HCT116 (cell line): ENCODE results near the gene ACER3. TPM values are rescaled to one million over a fixed set of nuclear protein-coding genes. Genes with fewer than 3 reads are reported as not detected.

Source experiments
- ATAC-seq: fragments of 200-7000 bp; cut with Tn5 transposase; 2 replicates; pipeline ENCODE4 v1.9.1; 2020; ENCODE audit warnings: mild to moderate bottlenecking, moderate library complexity
- BruUV-seq: library from RNA; stranded (reverse); fragments of 400-500 nt; replicated peaks from 2 replicates; lab custom pipeline; 2021; lab: Mats Ljungman, UMichigan
- CTCF ChIA-PET: fragments of 300-600 bp; sonication (Branson Sonifier 250); formaldehyde crosslinking; loops from one replicate; lab custom pipeline; 2021; ENCODE audit warnings: antibody characterized with exemption; lab: Charles Lee
- POLR2A ChIA-PET: fragments of 300-600, 350-600 bp; sonication (Branson Sonifier 250); formaldehyde crosslinking; loops from one replicate; lab custom pipeline; 2021; ENCODE audit warnings: antibody characterized with exemption; lab: Charles Lee
- RAD21 ChIA-PET, 2 experiments: fragments of 300-600 bp; sonication (Branson Sonifier 250); formaldehyde crosslinking; loops; one replicate each; lab custom pipeline; 2023; ENCODE audit warnings: low total read pairs in 2 of 2; ENCODE audit not compliant: uncharacterized antibody in 2 of 2, unreplicated experiment in 2 of 2, low non-redundant PET in 1 of 2; lab: Charles Lee
- DNase-seq: peaks from one replicate; pipeline ENCODE4 v3.0.0-alpha.2; 2010; ENCODE audit warnings: low read depth, low spot score
- H2AFZ ChIP-seq: fragments of 200-600 bp; shearing (Covaris generic), sonication (generic); 2 replicates; pipeline ENCODE4 v1.6.1; 2017; ENCODE audit warnings: low read depth, mixed run types, mixed read lengths, antibody characterized with exemption, low read length; ENCODE audit not compliant: poor library complexity, severe bottlenecking
- H3K27ac ChIP-seq: 2 replicates; pipeline ENCODE4 v1.5.1; 2012; ENCODE audit warnings: low read depth, low read length
- H3K27me3 ChIP-seq: fragments of 200-600 bp; sonication (generic); 2 replicates; pipeline ENCODE4 v1.6.1; 2016; ENCODE audit warnings: mixed run types, low read length, mixed read lengths; ENCODE audit not compliant: insufficient read depth
- H3K36me3 ChIP-seq, 2 experiments: fragments of 200-500 bp in 1 of 2; fragments of 200-600 bp in 1 of 2; sonication (Bioruptor generic) in 1 of 2; sonication (generic) in 1 of 2; 2 replicates each; pipeline versions ENCODE4 v1.5.1 to v1.6.1; 2014 to 2016; ENCODE audit warnings: low read length in 2 of 2, inconsistent platforms in 1 of 2, mixed read lengths in 1 of 2, mixed run types in 1 of 2; ENCODE audit not compliant: insufficient read depth in 2 of 2, control insufficient read depth in 1 of 2
- H3K4me1 ChIP-seq, 2 experiments: fragments of 200-600 bp in 1 of 2; sonication (generic) in 1 of 2; 2 replicates each; pipeline versions ENCODE4 v1.5.1 to v1.6.1; 2012 to 2017; ENCODE audit warnings: low read length in 2 of 2, inconsistent platforms in 1 of 2, mild to moderate bottlenecking in 1 of 2, mixed read lengths in 1 of 2, mixed run types in 1 of 2, moderate library complexity in 1 of 2; ENCODE audit not compliant: insufficient read depth in 2 of 2, control insufficient read depth in 1 of 2
- H3K4me2 ChIP-seq: fragments of 200-600 bp; sonication (generic); 2 replicates; pipeline ENCODE4 v1.6.1; 2017; ENCODE audit warnings: mixed run types, low read length, mixed read lengths
- H3K4me3 ChIP-seq, 2 experiments: fragments of 200-600 bp in 1 of 2; sonication (generic) in 1 of 2; replicated peaks in 1 of 2; 2 replicates each; pipeline ENCODE4 v1.5.1; 2011 to 2016; ENCODE audit warnings: low read length in 2 of 2, control low read depth in 1 of 2, low read depth in 1 of 2, mild to moderate bottlenecking in 1 of 2, mixed read lengths in 1 of 2, mixed run types in 1 of 2
- H3K79me2 ChIP-seq: fragments of 200-600 bp; sonication (generic); 2 replicates; pipeline ENCODE4 v1.6.1; 2017; ENCODE audit warnings: mild to moderate bottlenecking, mixed run types, low read length, moderate library complexity, mixed read lengths; ENCODE audit not compliant: insufficient read depth
- H3K9ac ChIP-seq: fragments of 200-600 bp; sonication (generic); 2 replicates; pipeline ENCODE4 v1.6.1; 2016; ENCODE audit warnings: low read length, mixed read lengths
- H3K9me2 ChIP-seq: fragments of 200-600 bp; sonication (generic), shearing (Covaris generic); 2 replicates; pipeline ENCODE4 v1.6.1; 2017; ENCODE audit warnings: mixed run types, mild to moderate bottlenecking, moderate library complexity; ENCODE audit not compliant: insufficient read depth
- H3K9me3 ChIP-seq, 2 experiments: fragments of 200-500 bp in 1 of 2; fragments of 200-600 bp in 1 of 2; sonication (Bioruptor generic) in 1 of 2; sonication (generic) in 1 of 2; 2 replicates each; pipeline ENCODE4 v1.6.1; 2014 to 2017; ENCODE audit warnings: low read length in 2 of 2, mixed read lengths in 2 of 2, inconsistent platforms in 1 of 2, low read depth in 1 of 2, mild to moderate bottlenecking in 1 of 2, mixed run types in 1 of 2, moderate library complexity in 1 of 2; ENCODE audit not compliant: control insufficient read depth in 1 of 2, insufficient read depth in 1 of 2
- H4K20me1 ChIP-seq: fragments of 200-600 bp; sonication (generic), shearing (Covaris generic); 2 replicates; pipeline ENCODE4 v1.6.1; 2017; ENCODE audit warnings: mixed run types, mild to moderate bottlenecking, moderate library complexity; ENCODE audit not compliant: insufficient read depth
- EGR1 ChIP-seq: IDR thresholded peaks from 2 replicates; pipeline ENCODE4 v1.6.1; 2012; ENCODE audit warnings: low read depth
- ELF1 ChIP-seq: IDR thresholded peaks from 2 replicates; pipeline ENCODE4 v1.6.1; 2012; ENCODE audit warnings: low read depth, borderline replicate concordance
- EZH2phosphoT487 ChIP-seq: fragments of 200-600 bp; IDR thresholded peaks from 2 replicates; pipeline ENCODE4 v1.6.1; 2018; ENCODE audit warnings: antibody characterized with exemption, borderline replicate concordance
- FOSL1 ChIP-seq: IDR thresholded peaks from 2 replicates; pipeline ENCODE4 v1.6.1; 2012; ENCODE audit warnings: low read depth
- JUND ChIP-seq: IDR thresholded peaks from 2 replicates; pipeline ENCODE4 v1.6.1; 2012
- MAX ChIP-seq: IDR thresholded peaks from 2 replicates; pipeline ENCODE4 v1.6.1; 2012
- POLR2A ChIP-seq: IDR thresholded peaks from 2 replicates; pipeline ENCODE4 v1.7.0; 2011; ENCODE audit warnings: borderline replicate concordance; ENCODE audit not compliant: insufficient read depth, insufficient read length; ENCODE audit errors: extremely low read depth
- POLR2AphosphoS5 ChIP-seq: IDR thresholded peaks from 2 replicates; pipeline ENCODE4 v1.6.1; 2011; ENCODE audit warnings: mild to moderate bottlenecking, low read depth, low read length, moderate library complexity
- RAD21 ChIP-seq: IDR thresholded peaks from 2 replicates; pipeline ENCODE4 v1.6.1; 2012; ENCODE audit warnings: low read depth, mild to moderate bottlenecking
- SIN3A ChIP-seq: IDR thresholded peaks from 2 replicates; pipeline ENCODE4 v1.6.1; 2012; ENCODE audit warnings: low read depth
- SP1 ChIP-seq: IDR thresholded peaks from 2 replicates; pipeline ENCODE4 v1.6.1; 2012; ENCODE audit warnings: low read depth
- SRF ChIP-seq: IDR thresholded peaks from 2 replicates; pipeline ENCODE4 v1.6.1; 2012; ENCODE audit warnings: low read depth
- TCF7L2 ChIP-seq: IDR thresholded peaks from 2 replicates; pipeline ENCODE4 v1.7.0; 2011; ENCODE audit warnings: borderline replicate concordance, inconsistent platforms; ENCODE audit not compliant: insufficient read depth, insufficient read length; ENCODE audit errors: extremely low read depth
- ZBTB33 ChIP-seq: IDR thresholded peaks from 2 replicates; pipeline ENCODE4 v1.6.1; 2011; ENCODE audit warnings: mild to moderate bottlenecking, low read length, moderate library complexity; ENCODE audit not compliant: insufficient replicate concordance; ENCODE audit errors: extremely low read depth
- ZFX ChIP-seq: fragments of 450-650 bp; IDR thresholded peaks from 2 replicates; pipeline ENCODE4 v1.6.1; 2017
- ZNF274 ChIP-seq: fragments of 200-500 bp; sonication (Bioruptor generic); IDR thresholded peaks from 2 replicates; pipeline ENCODE4 v1.6.1; 2014; ENCODE audit warnings: mild to moderate bottlenecking, low read depth, low read length, inconsistent platforms
- intact Hi-C: fragments of 100-400 bp; cut with micrococcal nuclease; formaldehyde crosslinking; loops from 2 replicates; pipeline ENCODE4 v1.10.0; 2022
- total RNA-seq: library from RNA; stranded (reverse); gene quantifications from one replicate; pipeline ENCODE4 v1.2.1, GENCODE V29; 2021; ENCODE audit not compliant: unreplicated experiment
- TF ChIP-seq, protein P1 (sequence below), 3 experiments: fragments of 200-600 bp in 1 of 3; sonication (generic) in 1 of 3; IDR thresholded peaks in 2 of 3; conservative IDR thresholded peaks in 1 of 3; 2 replicates each; pipeline ENCODE4 v1.5.1; 2012 to 2017; ENCODE audit warnings: low read depth in 2 of 3, low read length in 2 of 3, antibody characterized with exemption in 1 of 3, borderline replicate concordance in 1 of 3, control low read depth in 1 of 3, mild to moderate bottlenecking in 1 of 3, mixed read lengths in 1 of 3, mixed run types in 1 of 3, moderate library complexity in 1 of 3; ENCODE audit not compliant: insufficient read depth in 1 of 3
- TF ChIP-seq, protein P2 (sequence below): IDR thresholded peaks from 2 replicates; pipeline ENCODE4 v1.6.1; 2012; ENCODE audit warnings: low read depth

Gene ACER3
- total RNA-seq, 1 experiment from 2014 or later, result 19.1 TPM

DNA sequence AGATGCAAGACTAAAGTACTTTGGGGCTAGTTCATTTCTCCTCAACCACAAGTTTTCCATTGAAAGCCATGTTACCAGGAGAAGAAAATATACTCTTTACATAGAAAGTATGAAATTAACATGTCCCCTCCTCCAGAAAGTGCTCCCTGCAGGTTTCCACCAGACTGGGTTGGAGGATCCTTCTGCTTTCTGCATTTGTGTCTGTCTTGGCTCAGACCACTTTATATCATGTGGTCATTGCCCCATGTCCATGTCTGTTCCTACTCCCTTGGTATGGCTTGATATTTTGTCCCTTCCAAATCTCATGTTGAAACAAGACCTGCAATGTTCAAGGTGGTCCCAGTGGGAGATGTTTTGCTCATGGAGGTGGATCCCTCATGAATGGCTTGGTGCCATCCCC lies 28.4 kb upstream of the ACER3 start:
- Histone ChIP-seq H3K9ac (no peak overlapping the region), H3K27me3 (no peaks in the 10 kb centered on the region), H3K4me1 (no peaks in the 10 kb centered on the region), H3K9me2 (no peaks in the 10 kb centered on the region), H3K4me2 (no peak overlapping the region), H3K4me3 (no peak overlapping the region), H4K20me1 (no peaks in the 10 kb centered on the region), H2AFZ (no peak overlapping the region), H3K27ac (no peak overlapping the region), H3K79me2 (no peaks in the 10 kb centered on the region), H3K36me3 (no peaks in the 10 kb centered on the region), H3K9me3 (no peaks in the 10 kb centered on the region)
- ATAC-seq, result no peak
- ChIA-PET POLR2A (no interaction called here), RAD21 (no interaction called here), CTCF (no interaction called here)
- no peak for DNase-seq
- BruUV-seq, result no TSS peak
- TF ChIP-seq MAX, result no peak
- TF ChIP-seq SRF, result no peak
- no peak for TF ChIP-seq TCF7L2
- no peak for TF ChIP-seq ZFX
- no peak for TF ChIP-seq POLR2AphosphoS5
- no peak for TF ChIP-seq SIN3A
- TF ChIP-seq ELF1, result no peak
- TF ChIP-seq JUND, result no peak
- TF ChIP-seq EGR1, result no peak
- no peak for TF ChIP-seq SP1
- TF ChIP-seq POLR2A, result no peak
- no peak for TF ChIP-seq ZNF274
- TF ChIP-seq RAD21, result no peak
- no peak for TF ChIP-seq FOSL1
- TF ChIP-seq EZH2phosphoT487, result no peak
- TF ChIP-seq, protein P1, sequence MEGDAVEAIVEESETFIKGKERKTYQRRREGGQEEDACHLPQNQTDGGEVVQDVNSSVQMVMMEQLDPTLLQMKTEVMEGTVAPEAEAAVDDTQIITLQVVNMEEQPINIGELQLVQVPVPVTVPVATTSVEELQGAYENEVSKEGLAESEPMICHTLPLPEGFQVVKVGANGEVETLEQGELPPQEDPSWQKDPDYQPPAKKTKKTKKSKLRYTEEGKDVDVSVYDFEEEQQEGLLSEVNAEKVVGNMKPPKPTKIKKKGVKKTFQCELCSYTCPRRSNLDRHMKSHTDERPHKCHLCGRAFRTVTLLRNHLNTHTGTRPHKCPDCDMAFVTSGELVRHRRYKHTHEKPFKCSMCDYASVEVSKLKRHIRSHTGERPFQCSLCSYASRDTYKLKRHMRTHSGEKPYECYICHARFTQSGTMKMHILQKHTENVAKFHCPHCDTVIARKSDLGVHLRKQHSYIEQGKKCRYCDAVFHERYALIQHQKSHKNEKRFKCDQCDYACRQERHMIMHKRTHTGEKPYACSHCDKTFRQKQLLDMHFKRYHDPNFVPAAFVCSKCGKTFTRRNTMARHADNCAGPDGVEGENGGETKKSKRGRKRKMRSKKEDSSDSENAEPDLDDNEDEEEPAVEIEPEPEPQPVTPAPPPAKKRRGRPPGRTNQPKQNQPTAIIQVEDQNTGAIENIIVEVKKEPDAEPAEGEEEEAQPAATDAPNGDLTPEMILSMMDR (IDR thresholded peaks at IDR 0.05 in 2 of 3, conservative IDR thresholded peaks at IDR 0.05 in 1 of 3; ENCODE audit: borderline replicate concordance in 1 of 3, insufficient read depth in 1 of 3, low read depth in 2 of 3, low read length in 2 of 3), result no peak
- TF ChIP-seq, protein P2, sequence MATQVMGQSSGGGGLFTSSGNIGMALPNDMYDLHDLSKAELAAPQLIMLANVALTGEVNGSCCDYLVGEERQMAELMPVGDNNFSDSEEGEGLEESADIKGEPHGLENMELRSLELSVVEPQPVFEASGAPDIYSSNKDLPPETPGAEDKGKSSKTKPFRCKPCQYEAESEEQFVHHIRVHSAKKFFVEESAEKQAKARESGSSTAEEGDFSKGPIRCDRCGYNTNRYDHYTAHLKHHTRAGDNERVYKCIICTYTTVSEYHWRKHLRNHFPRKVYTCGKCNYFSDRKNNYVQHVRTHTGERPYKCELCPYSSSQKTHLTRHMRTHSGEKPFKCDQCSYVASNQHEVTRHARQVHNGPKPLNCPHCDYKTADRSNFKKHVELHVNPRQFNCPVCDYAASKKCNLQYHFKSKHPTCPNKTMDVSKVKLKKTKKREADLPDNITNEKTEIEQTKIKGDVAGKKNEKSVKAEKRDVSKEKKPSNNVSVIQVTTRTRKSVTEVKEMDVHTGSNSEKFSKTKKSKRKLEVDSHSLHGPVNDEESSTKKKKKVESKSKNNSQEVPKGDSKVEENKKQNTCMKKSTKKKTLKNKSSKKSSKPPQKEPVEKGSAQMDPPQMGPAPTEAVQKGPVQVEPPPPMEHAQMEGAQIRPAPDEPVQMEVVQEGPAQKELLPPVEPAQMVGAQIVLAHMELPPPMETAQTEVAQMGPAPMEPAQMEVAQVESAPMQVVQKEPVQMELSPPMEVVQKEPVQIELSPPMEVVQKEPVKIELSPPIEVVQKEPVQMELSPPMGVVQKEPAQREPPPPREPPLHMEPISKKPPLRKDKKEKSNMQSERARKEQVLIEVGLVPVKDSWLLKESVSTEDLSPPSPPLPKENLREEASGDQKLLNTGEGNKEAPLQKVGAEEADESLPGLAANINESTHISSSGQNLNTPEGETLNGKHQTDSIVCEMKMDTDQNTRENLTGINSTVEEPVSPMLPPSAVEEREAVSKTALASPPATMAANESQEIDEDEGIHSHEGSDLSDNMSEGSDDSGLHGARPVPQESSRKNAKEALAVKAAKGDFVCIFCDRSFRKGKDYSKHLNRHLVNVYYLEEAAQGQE, result no peak
- no peak for TF ChIP-seq ZBTB33
- intact Hi-C loops, result no loop called here
